ENCODE measurements around the gene IGSF9. TPM values are rescaled to one million over a fixed set of nuclear protein-coding genes. Genes with fewer than 3 reads are reported as not detected.

IGSF9 gene
- total and polyA plus RNA-seq, 2 of the 13 experiments (the other 11 are each of a cell fraction or from before 2014, with no cell fraction given): 0.03 TPM; not detected in 1

GRCh38 chr1:159978107-159978398 is 32.6 kb upstream of the IGSF9 start:
- H3K9me3 ChIP-seq (ENCODE audit: low read length): no peaks in the 10 kb centered on the region
- H4K20me1 ChIP-seq (ENCODE audit: insufficient read depth, low read length): no peaks in the 10 kb centered on the region
- CTCF ChIA-PET (ENCODE audit: low intra/inter-chr PET ratio, low total read pairs): no interaction called here
- H3K4me2 ChIP-seq (ENCODE audit: low read depth, low read length): no peak overlapping the region
- H3K9ac ChIP-seq (ENCODE audit: insufficient read depth, low read depth, low read length): no peak overlapping the region
- DNase-seq (ENCODE audit: low spot score) (no peak), ATAC-seq (no peak), FAIRE-seq (no peak)
- no peak for TF ChIP-seq NFYB (CRISPR knock-in tag; IDR thresholded peaks at IDR 0.05)
- no peak for TF ChIP-seq TCF7L2 (IDR thresholded peaks at IDR 0.05; ENCODE audit: low read depth, low read length)
- no peak for TF ChIP-seq NFKBIZ (CRISPR knock-in tag; IDR thresholded peaks at IDR 0.05)
- no peak for TF ChIP-seq PRDM15 (CRISPR knock-in tag; IDR thresholded peaks at IDR 0.05)
- no peak for TF ChIP-seq MAFK (conservative IDR thresholded peaks at IDR 0.05 in 1 of 2, IDR thresholded peaks at IDR 0.05 in 1 of 2; ENCODE audit: low read length in 2 of 2)
- no peak for TF ChIP-seq ZNF616 (CRISPR knock-in tag; IDR thresholded peaks at IDR 0.05; ENCODE audit: low read depth)
- no peak for TF ChIP-seq ZNF850 (CRISPR knock-in tag; conservative IDR thresholded peaks at IDR 0.05)
- no peaks in the 10 kb centered on the region for H3K4me1 ChIP-seq (ENCODE audit: insufficient read depth, low read length)
- no peaks in the 10 kb centered on the region for H3K36me3 ChIP-seq (replicated peaks in 1 of 2; ENCODE audit: control insufficient read depth in 1 of 2, insufficient read depth in 2 of 2, low read length in 2 of 2)
- H3K27me3 ChIP-seq (ENCODE audit: control insufficient read depth in 1 of 2, insufficient read depth in 2 of 2, low read length in 2 of 2): peaks cover 2 to 10% of the 10 kb centered on the region in 2 experiments; a peak in 1 of 5 replicates
- POLR2A ChIA-PET: no interaction called here
- in situ Hi-C loops (cut with HindIII; ENCODE audit: extremely low pct_ligation_motif_present, low pct_unique_long_range_greater_than_20kb) (no loop called here), intact Hi-C loops (cut with micrococcal nuclease; ENCODE audit: unreplicated experiment) (no loop called here)
- H3K4me3 ChIP-seq (replicated peaks in 1 of 3; ENCODE audit: insufficient read depth in 1 of 3, low read depth in 2 of 3, low read length in 3 of 3): no peak overlapping the region
- H2AFZ ChIP-seq (ENCODE audit: low read length): no peak overlapping the region
- no TSS peak for BruUV-seq (replicated peaks)
- H3K79me2 ChIP-seq (ENCODE audit: insufficient read depth, low read length): no peaks in the 10 kb centered on the region
- 0% methylated on average over 2 of the region's 2 CpGs for WGBS (ENCODE audit: low lambda C conversion rate)
- no peak overlapping the region for H3K27ac ChIP-seq (ENCODE audit: extremely low read length, insufficient read depth, low read length)
